ENCODE data around the gene KRT6B. TPM values are rescaled to one million over a fixed set of nuclear protein-coding genes. Genes with fewer than 3 reads are reported as not detected.
"Not testable (repeated sequence)": the region's sequence is repeated elsewhere in the genome, so short reads cannot be mapped to it uniquely, and the experiment has no call there.

Gene KRT6B
- total RNA-seq, 1 donor: not detected

DNA sequence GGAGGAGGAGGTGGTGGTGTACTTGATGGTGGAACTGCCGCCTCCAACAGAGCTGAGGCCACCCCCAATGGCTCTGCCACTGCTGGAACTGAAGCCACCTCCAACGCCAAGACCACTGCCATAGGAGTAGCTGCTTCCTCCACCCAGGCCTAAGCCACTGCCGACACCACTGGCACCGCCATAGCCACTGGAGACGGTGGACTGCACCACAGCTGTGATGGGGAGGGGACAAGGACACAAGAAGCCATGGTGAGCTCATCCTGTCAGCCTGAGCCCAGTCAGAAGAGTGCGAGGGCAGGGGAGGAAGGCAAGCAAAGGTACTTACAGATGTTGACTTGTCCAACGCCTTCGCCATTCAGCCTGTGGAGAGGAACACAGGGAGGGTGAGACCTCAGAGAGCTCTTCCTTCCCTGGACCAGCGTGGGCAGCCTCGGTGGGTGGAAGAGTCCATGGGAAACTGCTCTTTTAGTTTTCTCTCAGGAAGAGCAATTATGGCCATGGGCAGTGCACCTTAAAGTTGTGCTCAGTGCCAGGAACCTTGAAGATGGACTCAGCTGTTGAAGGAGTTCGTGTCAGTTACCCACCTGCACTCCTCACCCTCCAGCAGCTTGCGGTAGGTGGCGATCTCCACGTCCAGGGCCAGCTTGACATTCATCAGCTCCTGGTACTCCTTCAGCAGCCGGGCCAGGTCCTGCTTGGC is 35.9 kb upstream of the KRT6B start:
- not testable (repeated sequence) for H3K4me3 ChIP-seq (ENCODE audit: low read length); H3K4me1 ChIP-seq (ENCODE audit: insufficient read depth, low read length)
- H3K27me3 ChIP-seq (ENCODE audit: insufficient read depth, low read length): peaks cover 19% of the 10 kb centered on the region
- H3K9me3 ChIP-seq (ENCODE audit: low read depth, low read length): peaks cover 12% of the 10 kb centered on the region

DNA sequence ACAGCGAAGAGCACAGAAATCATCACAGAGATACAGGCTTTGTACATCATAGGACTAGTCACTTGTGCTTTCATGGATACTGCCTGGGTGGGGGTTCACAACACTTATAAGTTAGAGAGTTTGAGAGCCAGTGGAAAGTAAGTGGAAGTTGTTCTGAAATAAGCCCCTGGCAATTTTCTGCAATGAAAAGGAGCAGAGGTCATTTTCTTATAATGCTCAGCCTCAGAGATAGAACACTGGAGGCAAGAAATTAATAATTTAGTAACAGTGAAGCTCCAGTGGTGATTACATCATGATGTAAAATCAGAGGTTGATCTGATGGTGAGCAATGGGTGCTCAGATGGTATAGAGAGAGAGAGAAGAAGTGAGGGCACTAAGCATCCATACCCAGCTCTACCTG is 35.3 kb upstream of the KRT6B start:
- Histone ChIP-seq H3K4me3 (ENCODE audit: low read length) (no peak overlapping the region), H3K4me1 (ENCODE audit: insufficient read depth, low read length) (no peaks in the 10 kb centered on the region), H3K9me3 (ENCODE audit: low read depth, low read length) (peaks cover 12% of the 10 kb centered on the region), H3K27me3 (ENCODE audit: insufficient read depth, low read length) (peaks cover 21% of the 10 kb centered on the region)

DNA sequence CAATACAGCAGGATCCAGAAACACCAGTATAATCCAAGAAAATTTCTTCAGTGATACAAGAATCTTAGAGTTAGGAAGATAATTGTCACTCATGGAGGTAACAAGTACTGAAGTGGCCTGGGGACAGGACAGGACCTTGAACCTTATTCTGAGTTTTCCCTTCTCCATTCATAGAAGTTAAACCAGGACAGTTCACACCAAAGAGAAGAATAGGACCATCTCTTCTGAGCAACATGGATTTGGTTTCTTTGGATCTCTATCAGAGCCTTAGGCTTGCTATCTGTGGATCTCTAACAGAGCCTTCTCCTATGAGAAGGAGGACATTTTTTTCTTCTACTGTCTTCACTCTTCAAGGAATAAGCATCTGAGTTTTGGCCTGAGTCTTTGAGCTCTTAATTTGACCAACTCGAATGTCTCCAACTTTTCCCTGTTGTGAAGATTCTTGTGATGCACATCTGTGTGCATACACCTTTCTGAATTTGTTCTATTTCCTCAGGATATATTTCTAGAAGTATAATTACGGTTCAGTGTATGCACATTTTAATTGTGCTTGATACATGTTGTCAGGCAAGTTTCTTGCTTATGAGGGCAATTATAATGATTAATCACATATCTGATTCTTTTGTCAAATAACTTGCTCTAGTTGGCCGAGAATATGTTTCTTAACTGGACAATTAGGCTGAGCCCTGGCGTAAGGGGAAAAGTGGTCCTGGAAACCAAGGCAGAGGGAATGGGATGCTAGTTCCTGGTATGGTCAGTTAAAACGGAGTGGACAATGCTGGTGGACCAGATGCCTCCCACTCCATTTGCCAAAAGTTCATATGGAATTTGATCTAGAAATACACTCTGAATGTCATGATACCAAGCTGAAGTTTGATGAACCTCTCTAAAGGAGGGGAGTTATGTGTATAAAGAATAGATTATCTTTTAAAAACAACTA is 34.5 kb upstream of the KRT6B start:
- Histone ChIP-seq H3K27me3 (ENCODE audit: insufficient read depth, low read length) (peaks cover 21% of the 10 kb centered on the region), H3K4me3 (ENCODE audit: low read length) (no peak overlapping the region), H3K9me3 (ENCODE audit: low read depth, low read length) (peaks cover 12% of the 10 kb centered on the region), H3K4me1 (ENCODE audit: insufficient read depth, low read length) (no peaks in the 10 kb centered on the region)

DNA sequence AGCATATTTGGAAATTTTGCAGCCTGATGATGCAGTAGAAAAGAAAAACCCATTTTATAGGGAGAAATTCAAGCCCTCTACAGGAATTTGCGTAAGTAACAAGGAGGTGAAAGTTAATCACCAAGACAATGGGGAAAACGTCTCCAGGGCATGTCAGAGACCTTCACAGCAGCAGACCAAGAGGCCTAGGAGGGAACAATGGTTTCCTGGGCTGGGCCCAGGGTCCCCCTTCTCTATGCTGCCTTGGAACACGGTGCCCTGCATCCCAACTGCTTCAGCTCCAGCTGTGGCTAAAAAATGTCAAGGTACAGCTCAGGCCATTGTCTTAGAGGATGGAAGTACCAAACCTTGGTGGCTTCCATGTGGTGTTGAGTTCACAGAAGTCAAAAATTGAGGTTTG is 28.1 kb upstream of the KRT6B start:
- Histone ChIP-seq H3K9me3 (ENCODE audit: low read depth, low read length) (peaks cover 8% of the 10 kb centered on the region), H3K4me1 (ENCODE audit: insufficient read depth, low read length) (no peaks in the 10 kb centered on the region), H3K4me3 (ENCODE audit: low read length) (no peak overlapping the region), H3K27me3 (ENCODE audit: insufficient read depth, low read length) (peaks cover 24% of the 10 kb centered on the region)

DNA sequence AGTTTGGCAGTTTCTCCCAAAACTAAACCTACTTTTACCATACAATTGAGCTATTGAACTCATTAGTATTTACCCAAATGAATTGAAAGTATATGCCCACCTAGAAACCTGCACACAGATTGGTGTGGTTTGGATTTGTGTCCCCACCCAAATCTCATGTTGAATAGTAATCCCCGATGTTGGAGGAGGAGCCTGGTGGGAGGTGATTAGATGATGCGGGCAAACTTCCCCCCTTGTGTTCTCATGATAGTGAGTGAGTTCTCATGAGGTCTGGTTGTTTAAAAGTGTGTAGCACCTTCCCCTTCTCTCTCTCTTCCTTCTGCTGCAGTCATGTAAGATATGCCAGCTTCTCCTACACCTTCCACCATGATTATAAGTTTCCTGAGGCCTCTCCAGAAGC is 25.7 kb upstream of the KRT6B start:
- no peak overlapping the region for H3K4me3 ChIP-seq (ENCODE audit: low read length)
- peaks cover 3% of the 10 kb centered on the region for H3K27me3 ChIP-seq (ENCODE audit: insufficient read depth, low read length)

DNA sequence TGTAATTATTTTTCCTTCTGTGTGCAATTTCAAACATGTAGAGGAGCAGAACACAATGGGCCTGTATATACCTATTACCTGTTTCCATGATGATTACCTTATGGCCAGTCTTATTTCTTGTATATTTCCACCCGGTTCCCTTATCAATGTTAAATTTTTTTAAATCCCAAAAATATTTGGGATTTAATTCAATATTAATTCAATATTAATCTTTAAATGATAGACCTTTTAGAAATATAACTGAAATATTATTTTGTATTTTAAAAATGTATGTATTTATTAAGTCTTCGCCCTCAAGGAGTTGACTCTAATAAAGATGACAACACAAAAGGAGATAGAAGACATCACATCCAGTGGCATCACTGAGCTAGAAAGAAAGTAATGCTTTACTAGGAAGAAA is 22.3 kb upstream of the KRT6B start:
- H3K4me3 ChIP-seq (ENCODE audit: low read length): no peak overlapping the region
- no peaks in the 10 kb centered on the region for H3K9me3 ChIP-seq (ENCODE audit: low read depth, low read length)
- no peaks in the 10 kb centered on the region for H3K4me1 ChIP-seq (ENCODE audit: insufficient read depth, low read length)
- no peaks in the 10 kb centered on the region for H3K27me3 ChIP-seq (ENCODE audit: insufficient read depth, low read length)

More for the DNA sequence above, 25.7 kb upstream of the KRT6B start:
- H3K9me3 ChIP-seq (ENCODE audit: low read depth, low read length): no peaks in the 10 kb centered on the region
- H3K4me1 ChIP-seq (ENCODE audit: insufficient read depth, low read length): no peaks in the 10 kb centered on the region

DNA sequence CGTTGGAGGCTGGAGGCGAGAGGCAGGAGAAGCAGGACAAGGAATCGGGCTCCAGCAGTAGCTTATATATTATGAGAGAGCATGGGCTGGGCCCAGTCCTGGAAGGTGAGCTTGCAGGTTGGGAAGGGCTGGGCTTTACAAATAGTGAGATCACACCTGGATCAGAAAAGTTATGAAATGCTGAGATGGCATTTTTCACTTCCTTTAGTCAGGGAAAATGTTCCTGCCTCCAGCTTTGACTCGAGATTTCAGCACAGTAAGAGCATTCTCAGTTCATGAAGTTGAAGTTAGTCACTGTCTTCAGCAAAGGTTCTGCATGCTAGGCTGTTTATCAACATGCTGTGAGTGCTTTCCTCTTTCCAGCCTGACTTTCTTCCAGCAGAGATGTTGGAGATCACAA is 21.8 kb upstream of the KRT6B start, which contains the start of gene KRT6C:
TSS of gene KRT6C (minus strand) at position 38 of the 400 bp plus-strand sequence. CDS start 68 bp downstream, outside the sequence.
- H3K4me3 ChIP-seq (ENCODE audit: low read length): no peak within 1 kb of the TSS
- no peaks in the 10 kb centered on the region for H3K9me3 ChIP-seq (ENCODE audit: low read depth, low read length)
- no peaks in the 10 kb centered on the region for H3K4me1 ChIP-seq (ENCODE audit: insufficient read depth, low read length)
- no peaks in the 10 kb centered on the region for H3K27me3 ChIP-seq (ENCODE audit: insufficient read depth, low read length)

DNA sequence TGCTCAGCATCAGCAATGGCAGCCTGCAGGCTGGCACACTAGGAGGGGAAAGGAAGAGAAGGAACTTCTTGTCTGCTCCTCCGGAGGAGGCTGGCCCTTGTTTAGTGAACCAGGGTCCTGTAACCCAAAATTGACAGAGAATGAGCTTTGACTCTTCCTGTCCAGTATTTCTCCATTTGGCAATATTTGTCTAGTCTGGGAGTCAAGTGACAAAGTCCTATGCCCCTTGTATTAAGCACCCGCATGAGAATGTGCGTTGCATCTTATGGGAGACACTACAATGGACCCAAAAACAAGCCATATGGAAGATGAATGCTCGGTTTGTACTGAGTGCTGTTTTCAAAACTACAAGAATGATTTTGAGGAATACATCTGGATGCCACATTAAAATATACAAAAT is 17.9 kb upstream of the KRT6B start:
- H3K9me3 ChIP-seq (ENCODE audit: low read depth, low read length): no peaks in the 10 kb centered on the region
- H3K4me1 ChIP-seq (ENCODE audit: insufficient read depth, low read length): no peaks in the 10 kb centered on the region
- H3K27me3 ChIP-seq (ENCODE audit: insufficient read depth, low read length): no peaks in the 10 kb centered on the region
- H3K4me3 ChIP-seq (ENCODE audit: low read length): no peak overlapping the region

DNA sequence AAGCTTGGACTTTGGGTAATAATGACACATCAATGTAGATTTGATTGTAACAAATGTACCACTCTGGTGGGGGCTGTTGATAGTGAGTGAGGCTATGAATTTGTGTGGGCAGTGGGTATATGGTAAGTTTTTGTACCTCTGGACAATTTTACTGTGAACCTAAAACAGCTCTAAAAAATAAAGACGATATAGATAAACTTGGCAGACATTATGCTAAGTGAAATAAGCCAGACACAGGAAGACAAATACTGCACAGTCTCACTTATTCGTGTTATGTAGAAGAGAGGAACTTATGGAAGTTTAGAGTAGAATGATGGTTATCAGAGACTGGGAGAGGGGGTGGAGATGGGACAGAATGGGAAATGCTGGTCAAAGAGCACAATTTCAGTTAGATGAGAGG is 13.0 kb upstream of the KRT6B start:
- Histone ChIP-seq H3K27me3 (ENCODE audit: insufficient read depth, low read length) (peaks cover 12% of the 10 kb centered on the region), H3K4me1 (ENCODE audit: insufficient read depth, low read length) (no peaks in the 10 kb centered on the region), H3K9me3 (ENCODE audit: low read depth, low read length) (no peaks in the 10 kb centered on the region), H3K4me3 (ENCODE audit: low read length) (no peak overlapping the region)

DNA sequence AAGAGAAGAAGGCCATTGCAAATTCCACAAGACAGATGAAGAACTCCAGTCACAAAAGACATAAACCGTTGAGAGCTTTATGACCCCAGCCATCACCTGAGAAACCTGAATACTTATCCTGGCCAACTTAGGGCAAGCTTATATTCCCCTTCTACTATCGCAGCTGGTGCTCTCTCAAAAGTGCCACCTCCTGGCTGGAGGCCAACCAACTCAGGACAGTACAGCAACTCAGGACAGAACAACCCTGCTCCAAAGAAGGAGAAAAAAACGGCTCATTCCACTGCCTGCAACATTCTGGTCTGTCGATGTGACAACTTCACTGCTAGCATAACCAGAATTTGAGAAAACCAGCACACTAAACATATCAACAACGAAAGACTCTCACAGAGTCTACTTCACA is 9.7 kb upstream of the KRT6B start:
- Histone ChIP-seq H3K4me1 (ENCODE audit: insufficient read depth, low read length) (no peaks in the 10 kb centered on the region), H3K27me3 (ENCODE audit: insufficient read depth, low read length) (peaks cover 17% of the 10 kb centered on the region), H3K9me3 (ENCODE audit: low read depth, low read length) (no peaks in the 10 kb centered on the region), H3K4me3 (ENCODE audit: low read length) (no peak overlapping the region)

DNA sequence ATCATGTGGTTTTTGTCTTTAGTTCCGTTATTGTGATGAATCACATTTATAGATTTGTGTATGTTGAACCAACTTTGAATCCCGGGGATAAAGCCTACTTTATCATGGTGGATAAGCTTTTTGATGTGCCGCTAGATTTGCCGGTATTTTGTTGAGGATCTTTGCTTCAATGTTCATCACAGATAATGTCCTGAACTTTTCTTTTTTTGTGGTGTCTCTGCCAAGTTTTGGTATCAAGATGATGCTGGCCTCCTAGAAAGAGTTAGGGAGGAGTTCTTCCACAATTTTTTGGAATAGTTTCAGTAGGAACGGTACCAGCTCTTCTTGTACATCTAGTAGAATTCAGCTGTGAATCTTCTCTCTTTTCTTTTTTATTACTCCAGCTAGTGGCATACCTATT is 6.9 kb upstream of the KRT6B start:
- no peaks in the 10 kb centered on the region for H3K9me3 ChIP-seq (ENCODE audit: low read depth, low read length)
- H3K27me3 ChIP-seq (ENCODE audit: insufficient read depth, low read length): peaks cover 15% of the 10 kb centered on the region
- H3K4me3 ChIP-seq (ENCODE audit: low read length): no peak overlapping the region
- H3K4me1 ChIP-seq (ENCODE audit: insufficient read depth, low read length): no peaks in the 10 kb centered on the region

DNA sequence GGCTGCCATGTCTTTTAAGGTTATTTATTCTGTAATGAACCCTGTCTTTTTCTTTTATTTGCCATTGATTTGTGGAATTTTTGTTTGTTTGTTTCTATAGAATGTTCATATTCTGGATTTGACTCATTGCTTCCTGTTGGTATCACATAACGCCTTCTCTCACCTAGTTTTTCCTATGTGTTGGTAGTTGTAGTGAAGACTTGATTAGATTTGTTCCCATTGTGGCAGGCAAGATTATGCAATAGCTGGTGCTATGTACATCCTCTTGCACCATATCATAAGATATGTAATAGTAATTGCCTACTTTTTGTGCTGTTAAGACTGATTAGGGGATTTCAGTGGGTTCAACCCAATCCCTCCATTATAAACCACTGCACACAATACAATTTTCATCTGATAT is 3.9 kb upstream of the KRT6B start:
- no peaks in the 10 kb centered on the region for H3K9me3 ChIP-seq (ENCODE audit: low read depth, low read length)
- H3K27me3 ChIP-seq (ENCODE audit: insufficient read depth, low read length): peaks cover 9% of the 10 kb centered on the region
- H3K4me3 ChIP-seq (ENCODE audit: low read length): no peak overlapping the region
- H3K4me1 ChIP-seq (ENCODE audit: insufficient read depth, low read length): no peaks in the 10 kb centered on the region

DNA sequence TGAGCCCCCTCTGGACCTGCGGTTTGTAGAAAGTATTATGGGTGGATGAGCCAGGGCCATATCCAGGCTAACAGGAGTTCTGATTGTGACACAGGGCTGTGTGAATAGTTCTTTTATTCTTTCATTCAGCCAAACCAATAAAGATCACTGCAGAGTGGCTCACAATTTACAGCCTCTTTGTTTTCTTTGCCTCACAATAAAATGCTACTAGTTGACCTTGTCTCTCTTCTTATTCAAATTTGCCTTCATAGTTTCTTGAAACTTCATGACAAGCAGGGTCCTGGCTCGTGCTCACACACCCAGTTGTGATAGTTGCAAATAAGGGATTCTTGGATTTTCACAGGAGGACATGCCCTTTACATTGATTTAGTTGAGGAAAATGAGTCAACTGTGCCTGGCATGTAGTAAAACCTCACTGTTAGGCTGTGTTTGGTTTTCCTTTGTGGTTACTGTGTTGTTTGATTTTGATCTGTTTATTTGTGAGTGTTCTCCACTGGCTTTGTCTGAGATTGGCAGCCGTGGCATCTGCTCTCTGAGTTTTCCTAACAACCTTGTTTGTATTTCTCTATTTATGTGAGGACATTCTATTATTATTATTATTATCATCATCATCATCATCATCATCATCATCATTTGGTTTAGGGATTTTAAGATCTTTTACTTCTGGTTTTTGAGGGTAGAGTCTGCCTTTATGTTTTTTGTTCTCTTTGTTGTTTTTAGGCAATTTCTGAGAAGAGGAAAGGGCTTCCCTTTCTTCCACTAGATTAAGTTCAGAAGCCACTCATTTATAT is 2.7 kb upstream of the KRT6B start:
- Histone ChIP-seq H3K4me1 (ENCODE audit: insufficient read depth, low read length) (no peaks in the 10 kb centered on the region), H3K4me3 (ENCODE audit: low read length) (no peak overlapping the region), H3K27me3 (ENCODE audit: insufficient read depth, low read length) (peaks cover 3% of the 10 kb centered on the region), H3K9me3 (ENCODE audit: low read depth, low read length) (no peaks in the 10 kb centered on the region)

DNA sequence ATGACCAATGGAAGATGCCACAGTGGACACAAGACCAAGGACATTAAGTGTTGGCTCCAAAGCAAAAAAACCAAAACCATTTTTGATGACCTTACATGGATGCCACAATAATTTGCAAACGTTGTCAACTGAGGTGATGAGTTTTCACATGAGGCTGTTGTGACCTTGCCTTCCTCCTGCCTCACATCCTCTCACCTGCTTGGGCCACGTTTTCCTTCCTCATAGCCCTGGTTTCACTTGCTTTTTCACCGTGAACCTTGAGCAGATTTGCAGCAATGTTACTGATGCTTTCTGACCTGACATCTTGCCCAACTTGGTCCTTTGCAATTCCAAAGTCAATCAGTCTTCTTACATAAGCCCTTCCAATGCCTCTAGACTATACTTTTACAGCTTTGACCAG is 3.7 kb downstream of the KRT6B start:
- Histone ChIP-seq H3K27me3 (ENCODE audit: insufficient read depth, low read length) (no peaks in the 10 kb centered on the region), H3K4me3 (ENCODE audit: low read length) (no peak overlapping the region), H3K9me3 (ENCODE audit: low read depth, low read length) (no peaks in the 10 kb centered on the region), H3K4me1 (ENCODE audit: insufficient read depth, low read length) (no peaks in the 10 kb centered on the region)

DNA sequence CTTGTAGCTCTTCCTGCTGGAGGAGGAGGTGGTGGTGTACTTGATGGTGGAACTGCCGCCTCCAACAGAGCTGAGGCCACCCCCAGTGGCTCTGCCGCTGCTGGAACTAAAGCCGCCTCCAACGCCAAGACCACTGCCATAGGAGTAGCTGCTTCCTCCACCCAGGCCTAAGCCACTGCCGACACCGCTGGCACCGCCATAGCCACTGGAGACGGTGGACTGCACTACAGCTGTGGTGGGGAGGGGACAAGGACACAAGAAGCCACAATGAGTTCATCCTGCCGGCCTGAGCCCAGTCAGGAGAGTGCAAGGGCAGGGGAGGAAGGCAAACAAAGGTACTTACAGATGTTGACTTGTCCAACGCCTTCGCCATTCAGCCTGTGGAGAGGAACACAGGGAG is 4.8 kb downstream of the KRT6B start:
- not testable (repeated sequence) for H3K27me3 ChIP-seq (ENCODE audit: insufficient read depth, low read length); H3K9me3 ChIP-seq (ENCODE audit: low read depth, low read length); H3K4me1 ChIP-seq (ENCODE audit: insufficient read depth, low read length); H3K4me3 ChIP-seq (ENCODE audit: low read length)

All from mononuclear cell (primary cell).